Right ventricle myocardium inferior (tissue), 1 donor: ENCODE measurements around the gene NACC2. TPM values are rescaled to one million over a fixed set of nuclear protein-coding genes. Genes with fewer than 3 reads are reported as not detected.

Source experiments
- ATAC-seq: fragments of 200-7000 bp; cut with Tn5 transposase; one replicate; pipeline ENCODE4 v1.9.1; 2020; ENCODE audit warnings: mild to moderate bottlenecking, moderate library complexity
- DNase-seq: peaks from one replicate; pipeline ENCODE4 v3.0.0; 2021; ENCODE audit errors: missing footprints
- intact Hi-C: fragments of 100-400 bp; cut with DNase I; formaldehyde crosslinking; loops from one replicate; pipeline ENCODE4 v1.11.0; 2022
- total RNA-seq: library from RNA; stranded (reverse); fragmentation: NEBNext Ultra II Directional; extraction: Animal tissue kit (Norgen Biotek cat#: 25700); gene quantifications from one replicate; pipeline ENCODE4 v1.2.1, GENCODE V29; 2021
- donor health status: DM: no; HTN: yes; CAD: no; lungs with severe emphysema.

NACC2 gene
- total RNA-seq, 1 donor from 2014 or later: 37.0 TPM

DNA sequence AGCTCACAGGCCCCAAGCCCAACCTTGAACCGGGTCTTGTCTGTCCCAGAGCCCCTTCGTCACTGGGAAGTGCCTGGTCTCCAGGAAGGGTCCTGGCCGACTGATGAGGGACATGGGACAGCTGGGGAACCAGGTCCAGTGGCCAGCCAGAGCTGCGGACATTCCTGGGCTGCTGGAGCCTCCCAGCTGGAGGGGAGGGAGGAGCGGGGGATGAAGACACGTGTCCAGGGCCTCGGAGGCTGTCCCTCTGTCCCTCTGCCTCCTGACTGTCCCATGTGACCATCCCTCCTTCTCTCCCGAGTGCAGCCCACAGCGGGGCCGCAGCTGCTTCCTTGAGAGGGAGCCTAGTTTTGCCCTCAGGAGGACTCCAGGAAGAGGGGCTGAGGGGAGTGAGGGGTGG is 92.2 kb downstream of the NACC2 start:
- no peak for DNase-seq
- intact Hi-C loops: no loop called here
- ATAC-seq: peak; percentile 77

DNA sequence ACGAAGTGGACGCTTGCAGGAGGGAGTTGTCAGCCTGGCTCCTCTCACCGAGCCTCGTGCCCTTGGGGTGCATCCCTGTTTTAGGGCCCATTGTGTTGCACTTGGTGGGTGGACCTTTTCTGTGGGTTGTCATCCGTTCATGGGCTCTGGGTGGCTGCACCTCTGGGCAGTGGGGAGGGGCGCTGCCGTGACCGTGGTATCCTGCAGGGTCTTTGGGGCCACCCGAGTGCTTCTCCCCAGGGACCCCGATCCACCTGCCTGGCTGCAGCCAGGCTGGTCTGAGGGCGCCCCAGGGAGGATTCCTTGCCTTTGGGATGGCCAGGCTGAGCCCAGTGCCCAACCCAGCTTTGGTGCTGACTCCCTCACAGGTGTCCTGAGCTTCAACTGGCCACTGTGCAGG is 92.9 kb downstream of the NACC2 start:
- intact Hi-C loops: no loop called here
- DNase-seq (no peak), ATAC-seq (no peak)

DNA sequence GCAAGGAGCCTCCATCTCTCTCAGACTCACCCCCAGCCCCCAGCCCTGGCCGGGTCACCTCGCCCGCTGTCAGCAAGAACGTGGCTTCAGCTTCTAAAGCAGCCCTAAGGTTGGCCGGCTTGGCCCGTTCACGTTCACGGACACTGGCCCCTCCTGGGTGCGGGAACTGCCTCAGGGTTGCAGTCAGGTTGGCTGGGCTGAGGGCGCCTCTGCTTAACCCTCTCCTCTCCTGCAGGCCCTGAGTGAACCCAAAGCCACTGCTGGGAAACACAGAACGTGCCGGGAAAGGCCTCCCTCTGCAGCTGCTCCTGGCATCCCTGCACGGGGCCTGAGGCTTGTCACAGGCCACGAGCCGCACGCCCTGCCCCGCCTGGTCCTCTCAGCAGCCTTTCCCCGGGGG is 93.9 kb downstream of the NACC2 start:
- ATAC-seq (no peak), DNase-seq (no peak)
- intact Hi-C loops: no loop called here

DNA sequence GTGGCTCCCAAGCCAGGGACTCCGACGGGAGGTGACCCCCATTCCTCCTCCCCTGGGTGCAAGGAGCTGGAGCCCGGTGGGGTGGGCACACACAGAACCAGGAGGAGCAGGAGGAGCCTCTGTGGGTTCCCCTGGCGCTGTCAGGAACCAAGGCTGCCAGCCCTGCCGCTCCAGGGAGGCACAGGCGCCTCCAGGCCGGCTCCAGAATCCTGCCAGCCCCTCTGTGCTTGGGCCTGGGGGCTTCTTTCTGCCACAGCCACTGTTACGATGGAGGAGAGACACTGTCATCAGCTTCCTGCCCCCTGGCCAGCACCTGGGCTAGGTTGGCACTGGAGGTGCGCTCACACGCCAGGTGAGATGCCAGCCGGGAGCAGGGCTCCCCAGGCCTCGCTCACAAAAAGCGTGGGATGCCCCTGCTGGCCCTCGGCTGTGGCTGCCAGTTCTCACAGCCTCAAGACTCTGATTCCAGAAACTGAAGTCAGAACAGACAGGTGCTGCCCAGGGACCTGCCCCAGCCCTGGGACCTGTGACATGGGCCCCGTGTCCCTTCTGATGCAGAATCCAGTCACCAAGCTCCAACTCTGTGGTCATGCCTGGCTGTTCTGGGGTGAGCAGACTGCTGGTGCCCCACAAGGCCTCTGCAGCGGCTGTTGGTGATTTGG is 96.5 kb downstream of the NACC2 start:
- DNase-seq (no peak), ATAC-seq (no peak)
- intact Hi-C loops: no loop called here

DNA sequence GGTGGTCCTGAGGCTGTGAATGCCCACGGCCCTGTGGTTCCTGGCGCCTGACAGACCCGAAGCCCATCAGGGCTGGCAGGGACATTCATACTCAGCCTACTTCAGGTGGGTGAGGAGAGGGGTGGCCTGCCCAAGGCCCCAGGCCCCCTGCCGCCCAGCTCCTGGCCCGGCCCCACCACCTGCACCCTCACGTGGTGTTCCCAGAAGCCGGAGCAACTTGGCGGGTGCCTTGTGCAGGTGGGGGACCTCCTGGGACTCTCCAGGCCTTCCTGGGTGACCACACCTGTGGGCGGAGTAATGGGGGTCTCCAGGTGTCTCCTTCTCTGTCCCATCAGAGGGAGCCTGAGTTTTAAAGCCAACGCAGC is 97.1 kb downstream of the NACC2 start:
- intact Hi-C loops: no loop called here
- ATAC-seq (no peak), DNase-seq (no peak)

- DNase-seq (no peak), ATAC-seq (no peak)
- intact Hi-C loops: no loop called here
Measured at GRCh38 chr9:135997090-135998015, 97.7 kb downstream of the NACC2 start.

GRCh38 chr9:135995816-135996215 is 99.3 kb downstream of the NACC2 start:
- intact Hi-C loops: no loop called here
- DNase-seq (no peak), ATAC-seq (no peak)

DNA sequence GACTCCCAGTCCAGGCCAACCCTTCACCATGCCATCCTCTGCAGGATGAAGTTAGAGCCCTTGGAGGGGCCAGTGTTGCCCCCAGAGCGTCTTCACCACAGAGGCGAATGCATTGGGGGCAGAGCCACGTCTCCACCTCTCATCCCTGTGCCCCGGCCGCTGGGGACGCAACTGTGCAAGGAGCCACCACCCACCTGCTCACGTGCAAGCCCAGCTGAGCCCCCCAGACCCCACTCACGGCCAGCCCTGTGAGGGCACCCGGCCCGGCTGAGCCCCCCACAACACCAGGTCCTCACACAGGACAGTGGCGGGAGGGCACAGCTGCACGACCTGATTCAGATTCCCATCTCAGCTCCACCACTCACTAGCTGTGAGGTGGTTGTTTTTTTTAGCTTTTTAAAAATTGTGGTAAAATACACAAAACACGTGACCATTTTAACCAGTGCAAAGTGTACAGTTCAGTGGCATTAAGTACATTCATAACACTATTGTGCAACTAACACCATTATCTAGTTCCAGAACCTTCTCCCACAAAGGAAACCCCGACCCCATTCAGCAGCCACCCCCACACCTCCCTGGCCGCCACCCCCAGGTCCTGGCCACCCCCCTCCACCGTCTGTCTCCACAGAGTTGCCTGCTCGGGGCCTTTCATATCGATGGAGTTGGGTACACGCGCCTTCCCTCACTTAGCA is 100.4 kb downstream of the NACC2 start:
- no peak for DNase-seq
- no peak for ATAC-seq
- intact Hi-C loops: no loop called here

GRCh38 chr9:135993765-135994500 is 101.2 kb downstream of the NACC2 start:
- DNase-seq (no peak), ATAC-seq (no peak)
- intact Hi-C loops: no loop called here

GRCh38 chr9:135993409-135993742 is 101.7 kb downstream of the NACC2 start:
- intact Hi-C loops: no loop called here
- ATAC-seq (no peak), DNase-seq (no peak)

- peak; percentile 92 for ATAC-seq
- intact Hi-C loops: no loop called here
- peak; percentile 93 for DNase-seq
Measured at GRCh38 chr9:135992486-135993408, 102.3 kb downstream of the NACC2 start.

GRCh38 chr9:135991771-135992170 is 103.3 kb downstream of the NACC2 start:
- DNase-seq: no peak

DNA sequence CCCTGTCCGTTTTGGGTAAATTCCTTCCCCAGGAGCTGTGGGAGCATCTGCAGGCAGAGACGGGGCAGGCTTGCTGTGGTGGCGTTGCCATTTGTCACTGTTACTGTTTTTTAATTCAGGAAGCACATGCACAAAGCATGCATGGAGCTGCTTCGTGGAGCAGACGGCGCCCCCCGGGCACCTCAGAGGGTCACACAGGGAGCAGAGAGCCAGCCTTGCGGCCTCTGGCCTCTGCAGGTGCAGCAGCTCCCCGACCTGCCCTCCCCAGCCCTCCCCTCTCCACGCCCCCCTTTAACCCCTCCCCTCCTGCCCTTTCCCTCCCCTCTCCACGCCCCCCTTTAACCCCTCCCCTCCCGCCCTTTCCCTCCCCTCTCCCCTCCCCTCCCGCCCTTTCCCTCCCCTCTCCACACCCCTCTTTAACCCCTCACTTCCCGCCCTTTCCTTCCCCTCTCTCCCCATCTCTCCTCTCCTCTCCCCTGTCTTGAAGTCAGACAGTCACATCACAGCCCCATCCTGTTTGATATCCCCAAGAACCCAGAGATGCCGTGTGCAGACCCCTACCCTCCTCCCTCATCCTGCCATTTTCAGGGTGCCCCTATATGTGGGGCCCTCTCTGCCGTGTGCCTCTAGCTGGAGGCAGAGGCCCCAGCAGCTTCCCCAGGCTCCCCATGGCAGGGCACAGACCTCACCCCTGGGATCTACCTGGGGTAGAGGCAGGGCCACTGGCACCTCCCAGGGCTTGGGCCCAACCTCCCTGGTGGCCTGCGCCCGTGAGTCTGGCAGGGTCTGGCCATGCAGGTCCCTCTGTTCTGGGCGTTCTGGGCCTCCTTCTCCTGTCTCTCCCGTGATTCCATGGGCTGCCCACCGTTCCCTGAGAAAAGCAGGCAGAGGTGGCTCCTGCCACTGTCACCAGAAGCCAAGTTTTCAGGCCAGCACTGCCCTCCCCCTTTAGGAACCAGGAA is 104.3 kb downstream of the NACC2 start:
- intact Hi-C loops: no loop called here
- ATAC-seq (no peak), DNase-seq (no peak)

More at GRCh38 chr9:135991771-135992170, 103.3 kb downstream of the NACC2 start:
- intact Hi-C loops: no loop called here
- ATAC-seq: no peak

DNA sequence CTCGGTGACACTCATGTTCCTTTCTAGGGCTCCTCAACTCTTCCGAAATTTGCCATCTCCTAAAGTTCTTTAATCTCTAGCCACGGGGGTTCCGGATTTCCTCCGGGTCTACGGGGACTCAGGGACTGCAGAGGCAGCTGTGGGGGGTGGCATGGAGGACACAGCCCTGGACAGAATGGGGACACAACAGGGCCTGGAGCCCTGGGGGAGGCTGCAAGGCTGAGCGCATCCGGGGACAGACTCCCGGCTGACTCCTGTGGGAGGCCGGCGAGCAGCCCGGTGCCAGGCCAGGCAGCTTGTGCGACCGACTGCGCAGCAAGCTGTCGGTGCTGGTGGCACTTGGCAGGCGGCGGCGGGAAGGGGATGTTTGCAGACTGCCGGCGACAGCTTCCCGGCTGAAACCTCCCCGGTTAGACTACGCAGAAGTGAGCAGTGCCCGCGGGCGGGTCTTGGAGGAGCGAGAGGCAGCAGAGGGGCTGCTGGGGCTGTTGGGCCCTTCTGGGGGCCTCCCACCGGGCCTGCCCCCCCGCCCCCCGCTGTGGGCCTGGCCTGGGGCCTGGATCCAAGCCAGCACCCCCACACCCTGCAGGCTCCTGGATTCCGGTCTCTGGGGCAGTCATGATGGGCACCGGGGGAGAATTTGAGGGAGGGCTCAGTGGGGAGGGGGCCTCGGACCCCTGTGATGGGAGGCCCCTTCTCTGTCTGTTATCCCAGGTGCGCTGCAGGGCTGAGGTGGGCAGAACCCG is 105.2 kb downstream of the NACC2 start:
- intact Hi-C loops: no loop called here
- ATAC-seq (no peak), DNase-seq (no peak)

- intact Hi-C loops: no loop called here
- ATAC-seq (no peak), DNase-seq (no peak)
Measured at GRCh38 chr9:135989157-135989556, 105.9 kb downstream of the NACC2 start.

DNA sequence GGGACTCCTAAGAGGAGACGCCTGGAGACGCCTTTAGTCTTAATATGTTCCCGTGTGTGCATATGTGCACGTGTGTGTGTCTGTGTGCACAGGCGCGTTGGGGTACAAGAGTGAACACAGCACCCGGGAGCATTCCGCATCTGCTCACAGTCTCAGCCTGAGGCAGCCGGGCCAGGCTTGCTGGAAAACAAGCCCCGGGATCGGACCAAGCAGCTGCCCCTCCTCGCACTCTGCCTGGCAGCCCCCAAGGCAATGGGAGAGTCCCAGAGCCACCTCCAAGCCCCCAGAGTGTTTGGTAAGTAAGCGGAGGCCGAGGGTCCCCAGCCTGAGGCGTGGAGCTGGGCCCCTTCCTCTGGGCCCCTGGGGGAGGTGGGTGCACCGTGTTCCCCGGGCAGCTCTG is 106.6 kb downstream of the NACC2 start:
- DNase-seq (no peak), ATAC-seq (no peak)
- intact Hi-C loops: no loop called here
